Naive thymus-derived CD4-positive, alpha-beta T cell (primary cell): ENCODE measurements around the gene MUSK. TPM values are rescaled to one million over a fixed set of nuclear protein-coding genes. Genes with fewer than 3 reads are reported as not detected.
"Not testable (repeated sequence)": the region's sequence is repeated elsewhere in the genome, so short reads cannot be mapped to it uniquely, and the experiment has no call there.

Source experiments
- ATAC-seq: fragments of 150-1000 bp; cut with Tn5 transposase; 2 replicates; pipeline ENCODE4 v1.10.0; 2021; ENCODE audit warnings: mild to moderate bottlenecking, moderate library complexity
- CTCF ChIA-PET: fragments of 350-600 bp; sonication (Branson Sonifier 250); formaldehyde crosslinking; loops from one replicate; lab custom pipeline; 2021; ENCODE audit warnings: antibody characterized with exemption; lab: Charles Lee
- POLR2A ChIA-PET: fragments of 350-600 bp; sonication (Branson Sonifier 250); formaldehyde crosslinking; loops from one replicate; lab custom pipeline; 2021; ENCODE audit warnings: antibody characterized with exemption, inconsistent platforms; lab: Charles Lee
- DNase-seq, 9 donors: peaks; one replicate each; pipeline versions ENCODE4 v3.0.0 to v3.0.0-alpha.2; 2020 to 2022; ENCODE audit warnings: mixed read lengths in 1 of 9
- H3K27ac ChIP-seq: one replicate; pipeline ENCODE4 v1.7.0; 2013; ENCODE audit warnings: mild to moderate bottlenecking, low read depth, low read length, moderate library complexity
- H3K27me3 ChIP-seq, 2 donors: one replicate each; pipeline ENCODE4 v1.7.0; 2013; ENCODE audit warnings: low read length in 2 of 2, mild to moderate bottlenecking in 2 of 2, moderate library complexity in 2 of 2; ENCODE audit not compliant: control insufficient read depth in 2 of 2, insufficient read depth in 2 of 2
- H3K36me3 ChIP-seq, 3 experiments: 1 replicate in 2 of 3; 2 replicates in 1 of 3; pipeline ENCODE4 v1.7.0; 2013; ENCODE audit warnings: low read length in 3 of 3, mild to moderate bottlenecking in 3 of 3, moderate library complexity in 1 of 3; ENCODE audit not compliant: insufficient read depth in 3 of 3, control insufficient read depth in 2 of 3
- H3K4me1 ChIP-seq, 2 donors: one replicate each; pipeline ENCODE4 v1.7.0; 2013; ENCODE audit warnings: low read length in 2 of 2, mild to moderate bottlenecking in 2 of 2, moderate library complexity in 1 of 2; ENCODE audit not compliant: control insufficient read depth in 2 of 2, insufficient read depth in 2 of 2
- H3K4me3 ChIP-seq: 2 replicates; pipeline ENCODE4 v1.7.0; 2013; ENCODE audit warnings: mild to moderate bottlenecking, low read length
- H3K9me3 ChIP-seq, 3 experiments: 1 replicate in 2 of 3; 2 replicates in 1 of 3; pipeline ENCODE4 v1.7.0; 2013; ENCODE audit warnings: low read length in 3 of 3; ENCODE audit not compliant: control insufficient read depth in 2 of 3
- H3K27ac Mint-ChIP-seq, 9 donors: one replicate each; pipeline ENCODE4 v1.8.0; 2020 to 2022; ENCODE audit warnings: mixed read lengths in 9 of 9, mild to moderate bottlenecking in 8 of 9, moderate library complexity in 5 of 9, inconsistent platforms in 2 of 9
- H3K27me3 Mint-ChIP-seq, 5 donors: one replicate each; pipeline ENCODE4 v1.8.0; 2021 to 2022; ENCODE audit warnings: mixed read lengths in 5 of 5, mild to moderate bottlenecking in 1 of 5
- H3K36me3 Mint-ChIP-seq, 5 donors: one replicate each; pipeline ENCODE4 v1.8.0; 2020 to 2022; ENCODE audit warnings: mixed read lengths in 5 of 5, mild to moderate bottlenecking in 3 of 5, inconsistent platforms in 1 of 5
- H3K4me1 Mint-ChIP-seq, 7 donors: one replicate each; pipeline ENCODE4 v1.8.0; 2020 to 2022; ENCODE audit warnings: mixed read lengths in 7 of 7, mild to moderate bottlenecking in 3 of 7, inconsistent platforms in 1 of 7
- H3K4me3 Mint-ChIP-seq, 10 donors: one replicate each; pipeline ENCODE4 v1.8.0; 2020 to 2022; ENCODE audit warnings: mild to moderate bottlenecking in 10 of 10, mixed read lengths in 10 of 10, moderate library complexity in 6 of 10, inconsistent platforms in 2 of 10
- H3K9me3 Mint-ChIP-seq, 11 donors: one replicate each; pipeline ENCODE4 v1.8.0; 2020 to 2022; ENCODE audit warnings: mixed read lengths in 11 of 11, mild to moderate bottlenecking in 4 of 11, inconsistent platforms in 1 of 11, moderate library complexity in 1 of 11
- intact Hi-C, 2 donors: fragments of 100-400 bp; cut with micrococcal nuclease; formaldehyde crosslinking; loops; one replicate each; pipeline ENCODE4 v1.15.1; 2023
- polyA plus RNA-seq, 2 donors: library from polyadenylated mRNA; unstranded; fragments of 300-500 nt; fragmentation: Illumina TruSeq; gene quantifications; one replicate each; pipeline ENCODE4 v1.2.3, GENCODE V29; 2021
- total RNA-seq, 6 experiments: library from RNA in 5 of 6; stranded (reverse) in 5 of 6; gene quantifications; 1 replicate in 5 of 6; 2 replicates in 1 of 6; pipeline ENCODE4 v1.2.3 and lab custom pipeline; 2021 to 2026

Gene MUSK
- total and polyA plus RNA-seq, 7 experiments from 2014 or later, result not detected

DNA sequence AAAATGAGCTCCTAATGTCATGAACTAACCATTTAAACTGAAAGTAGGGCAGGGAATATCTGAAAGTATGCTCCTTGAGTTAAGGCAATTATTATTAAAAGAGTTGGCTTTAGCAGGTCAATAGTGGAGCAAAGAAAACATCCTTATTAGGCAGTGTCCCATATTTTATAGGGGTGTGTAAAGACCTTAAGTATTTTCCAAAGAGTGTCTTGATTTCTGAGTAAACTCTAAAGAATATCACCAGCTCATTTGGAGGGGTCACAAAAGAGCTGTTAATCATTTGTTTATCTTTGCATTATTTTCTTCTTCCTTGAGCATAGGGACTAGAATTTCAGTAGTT lies 109.3 kb downstream of the MUSK start:
- intact Hi-C loops, result no loop called here
- Histone ChIP-seq H3K27ac (no peak overlapping the region), H3K9me3 (no peaks in the 10 kb centered on the region), H3K4me3 (no peak overlapping the region), H3K4me1 (no peaks in the 10 kb centered on the region), H3K27me3 (no peaks in the 10 kb centered on the region), H3K36me3 (no peaks in the 10 kb centered on the region)
- Mint-ChIP-seq H3K27ac (no peak overlapping the region), H3K27me3 (peaks cover 0 to 5% (median 3%) of the 10 kb centered on the region in 5 donors), H3K4me1 (no peaks in the 10 kb centered on the region), H3K4me3 (no peak overlapping the region), H3K36me3 (no peaks in the 10 kb centered on the region), H3K9me3 (no peaks in the 10 kb centered on the region)
- no peak for ATAC-seq
- no peak for DNase-seq
- CTCF ChIA-PET, result no interaction called here
- POLR2A ChIA-PET, result no interaction called here

DNA sequence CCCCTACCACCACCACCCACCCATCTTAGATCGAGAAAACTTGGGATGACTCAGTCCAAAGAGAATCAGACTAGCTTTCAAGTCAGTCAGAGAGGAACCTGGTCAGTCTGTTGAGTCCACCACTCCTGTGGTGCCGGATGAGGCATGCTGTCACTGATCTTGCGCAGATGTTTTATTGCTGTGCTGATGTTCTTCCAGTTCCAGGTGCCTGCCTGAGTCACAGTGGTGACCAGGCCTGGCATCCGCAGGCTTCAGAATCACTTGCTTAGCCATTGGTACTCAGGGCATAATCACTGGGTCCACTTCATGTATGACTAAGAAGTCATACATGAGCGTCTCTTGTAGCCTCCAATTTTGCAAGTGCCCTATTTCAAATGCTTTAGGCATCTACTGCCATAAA lies 114.1 kb downstream of the MUSK start:
- Histone ChIP-seq H3K4me3 (no peak overlapping the region), H3K9me3 (no peaks in the 10 kb centered on the region), H3K4me1 (no peaks in the 10 kb centered on the region), H3K27ac (no peak overlapping the region), H3K27me3 (no peaks in the 10 kb centered on the region), H3K36me3 (no peaks in the 10 kb centered on the region)
- H3K27ac Mint-ChIP-seq, result no peak overlapping the region
- ChIA-PET POLR2A (no interaction called here), CTCF (no interaction called here)
- H3K27me3 Mint-ChIP-seq, result peaks cover 0 to 10% (median 6%) of the 10 kb centered on the region in 5 donors
- peaks cover 0 to 4% (median 0%) of the 10 kb centered on the region in 11 donors for H3K9me3 Mint-ChIP-seq
- intact Hi-C loops, result no loop called here
- no peak for DNase-seq
- ATAC-seq, result no peak
- H3K4me3 Mint-ChIP-seq, result no peak overlapping the region
- H3K36me3 Mint-ChIP-seq, result no peaks in the 10 kb centered on the region
- H3K4me1 Mint-ChIP-seq, result no peaks in the 10 kb centered on the region

DNA sequence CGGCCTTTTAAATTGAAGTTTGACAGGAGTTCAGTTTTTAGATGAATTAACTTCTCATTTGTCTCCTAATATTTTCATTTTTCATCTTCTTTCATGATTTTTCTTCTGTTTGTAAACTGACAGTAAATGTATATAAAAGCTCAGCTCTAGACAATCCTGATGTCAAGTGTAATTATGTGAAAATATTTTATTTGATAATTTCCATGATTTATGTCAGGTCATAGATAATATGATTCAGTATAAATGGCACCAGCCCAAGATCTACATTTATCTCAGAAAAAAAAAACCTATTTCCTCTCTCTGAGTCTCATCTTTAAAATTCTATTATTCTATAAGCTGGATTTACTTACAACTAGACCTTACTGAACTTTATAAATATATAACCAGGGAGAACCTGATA lies 115.7 kb downstream of the MUSK start:
- no peaks in the 10 kb centered on the region for H3K4me1 ChIP-seq
- no peak overlapping the region for H3K4me3 ChIP-seq
- H3K27ac ChIP-seq, result no peak overlapping the region
- H3K9me3 Mint-ChIP-seq, result peaks cover 0 to 4% (median 0%) of the 10 kb centered on the region in 11 donors
- peaks cover 0 to 10% (median 6%) of the 10 kb centered on the region in 5 donors for H3K27me3 Mint-ChIP-seq
- ChIA-PET CTCF (no interaction called here), POLR2A (no interaction called here)
- no peaks in the 10 kb centered on the region for H3K36me3 ChIP-seq
- H3K9me3 ChIP-seq, result no peaks in the 10 kb centered on the region
- no peaks in the 10 kb centered on the region for H3K36me3 Mint-ChIP-seq
- H3K4me1 Mint-ChIP-seq, result no peaks in the 10 kb centered on the region
- DNase-seq (no peak), ATAC-seq (no peak)
- no peak overlapping the region for H3K27ac Mint-ChIP-seq
- no peaks in the 10 kb centered on the region for H3K27me3 ChIP-seq
- intact Hi-C loops, result no loop called here
- no peak overlapping the region for H3K4me3 Mint-ChIP-seq

DNA sequence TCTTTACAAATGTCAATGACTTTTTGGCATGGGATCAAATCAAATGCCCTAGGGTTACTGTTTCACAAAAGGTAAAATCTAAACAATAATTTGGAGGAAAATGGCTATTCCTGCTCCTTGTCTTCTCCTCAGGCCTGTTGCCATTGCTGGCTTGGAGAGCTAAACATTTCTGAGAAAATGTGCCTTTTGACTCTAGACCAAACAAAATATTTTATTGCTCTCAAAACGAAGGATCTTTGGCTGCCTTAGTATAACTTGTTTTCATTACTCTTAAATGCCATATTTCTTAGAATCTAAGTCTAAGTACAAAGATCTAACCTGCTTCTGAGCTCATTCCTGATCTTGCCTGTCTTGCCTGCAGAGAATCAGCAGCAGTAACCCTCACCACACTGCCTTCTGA lies 116.6 kb downstream of the MUSK start:
- POLR2A ChIA-PET, result no interaction called here
- H3K4me1 Mint-ChIP-seq, result no peaks in the 10 kb centered on the region
- intact Hi-C loops, result no loop called here
- H3K27me3 Mint-ChIP-seq, result peaks cover 0 to 10% (median 6%) of the 10 kb centered on the region in 5 donors
- Histone ChIP-seq H3K27ac (no peak overlapping the region), H3K9me3 (no peaks in the 10 kb centered on the region), H3K27me3 (no peaks in the 10 kb centered on the region), H3K4me3 (no peak overlapping the region), H3K4me1 (no peaks in the 10 kb centered on the region), H3K36me3 (no peaks in the 10 kb centered on the region)
- CTCF ChIA-PET, result no interaction called here
- H3K4me3 Mint-ChIP-seq, result no peak overlapping the region
- no peak overlapping the region for H3K27ac Mint-ChIP-seq
- ATAC-seq (no peak), DNase-seq (no peak)
- peaks cover 0 to 4% (median 0%) of the 10 kb centered on the region in 11 donors for H3K9me3 Mint-ChIP-seq
- no peaks in the 10 kb centered on the region for H3K36me3 Mint-ChIP-seq

DNA sequence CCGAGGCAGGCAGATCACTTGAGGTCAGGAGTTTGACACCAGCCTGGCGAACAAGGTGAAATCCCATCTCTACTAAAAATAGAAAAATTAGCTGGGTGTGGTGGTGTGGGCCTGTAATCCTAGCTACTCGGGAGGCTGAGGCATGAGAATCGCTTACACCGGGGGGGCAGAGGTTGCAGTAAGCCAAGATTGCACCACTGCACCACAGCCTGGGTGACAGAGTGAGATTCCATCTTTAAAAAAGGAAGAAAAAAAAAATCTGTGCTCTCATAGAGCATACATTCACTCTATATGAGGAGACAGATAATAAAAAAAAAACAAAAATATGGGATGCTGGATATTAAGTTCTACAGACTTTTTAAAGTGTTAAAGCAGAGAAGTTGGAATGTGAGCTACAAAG lies 119.8 kb downstream of the MUSK start:
- H3K4me3 Mint-ChIP-seq, DNase-seq, ATAC-seq, H3K4me1 Mint-ChIP-seq, H3K27me3 Mint-ChIP-seq, H3K27ac ChIP-seq, H3K9me3 Mint-ChIP-seq, H3K4me1 ChIP-seq, H3K4me3 ChIP-seq, H3K36me3 ChIP-seq, H3K36me3 Mint-ChIP-seq, CTCF ChIA-PET, H3K27ac Mint-ChIP-seq, H3K27me3 ChIP-seq, intact Hi-C loops, POLR2A ChIA-PET, H3K9me3 ChIP-seq: not testable (repeated sequence)

DNA sequence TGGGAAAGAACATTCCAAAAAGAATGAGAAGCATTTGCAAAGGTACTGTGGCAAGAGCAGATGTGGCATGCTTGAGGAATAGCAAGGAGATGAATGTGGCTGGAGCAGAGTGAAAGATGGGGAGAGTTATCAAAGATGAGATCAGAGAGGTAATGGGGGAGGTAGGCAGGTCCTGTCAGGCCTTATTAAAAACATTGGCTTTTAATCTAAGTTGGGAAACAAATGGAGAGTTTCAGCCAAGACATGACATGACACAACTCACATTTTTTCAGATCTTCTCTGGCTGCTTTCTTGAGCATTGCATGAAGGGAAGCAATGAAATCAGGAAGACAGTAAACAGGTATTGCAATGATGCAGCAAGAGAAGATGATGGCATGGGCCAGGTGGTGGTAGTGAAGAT lies 120.3 kb downstream of the MUSK start:
- Mint-ChIP-seq H3K4me1 (no peaks in the 10 kb centered on the region), H3K27me3 (peaks cover 0 to 10% (median 6%) of the 10 kb centered on the region in 5 donors), H3K4me3 (no peak overlapping the region), H3K9me3 (peaks cover 0 to 4% (median 0%) of the 10 kb centered on the region in 11 donors), H3K36me3 (no peaks in the 10 kb centered on the region), H3K27ac (no peak overlapping the region)
- DNase-seq (no peak), ATAC-seq (no peak)
- H3K36me3 ChIP-seq, result no peaks in the 10 kb centered on the region
- POLR2A ChIA-PET, result no interaction called here
- no peaks in the 10 kb centered on the region for H3K27me3 ChIP-seq
- CTCF ChIA-PET, result no interaction called here
- H3K9me3 ChIP-seq, result no peaks in the 10 kb centered on the region
- intact Hi-C loops, result no loop called here
- H3K4me1 ChIP-seq, result no peaks in the 10 kb centered on the region
- H3K27ac ChIP-seq, result no peak overlapping the region
- no peak overlapping the region for H3K4me3 ChIP-seq

DNA sequence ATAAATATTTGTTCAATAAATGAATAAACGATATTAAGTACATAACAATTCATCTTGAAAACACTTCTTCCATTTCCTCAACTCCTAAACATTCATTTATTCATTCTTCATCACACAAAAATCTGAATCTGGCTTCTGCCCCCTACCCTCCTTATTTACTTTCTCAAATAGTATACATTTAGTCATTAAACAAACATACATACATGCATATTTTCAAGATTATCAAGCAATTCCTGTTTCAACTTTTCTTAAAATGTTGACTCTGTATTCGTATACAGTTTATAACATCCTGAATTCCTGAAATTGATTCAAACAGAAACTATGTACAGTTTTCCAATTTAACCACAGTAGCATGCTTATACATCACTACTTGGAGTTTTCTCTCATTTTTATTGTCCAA lies 129.0 kb downstream of the MUSK start:
- POLR2A ChIA-PET, result no interaction called here
- intact Hi-C loops, result no loop called here
- CTCF ChIA-PET, result no interaction called here
- ATAC-seq (no peak), DNase-seq (no peak)
- H3K36me3 ChIP-seq, result no peaks in the 10 kb centered on the region
- no peak overlapping the region for H3K4me3 Mint-ChIP-seq
- no peaks in the 10 kb centered on the region for H3K4me1 ChIP-seq
- peaks cover 0 to 15% (median 5%) of the 10 kb centered on the region in 11 donors for H3K9me3 Mint-ChIP-seq
- H3K27ac ChIP-seq, result no peak overlapping the region
- H3K27ac Mint-ChIP-seq, result no peak overlapping the region
- no peaks in the 10 kb centered on the region for H3K27me3 Mint-ChIP-seq
- H3K4me1 Mint-ChIP-seq, result peaks cover 0 to 2% (median 0%) of the 10 kb centered on the region in 7 donors
- no peaks in the 10 kb centered on the region for H3K9me3 ChIP-seq
- H3K27me3 ChIP-seq, result no peaks in the 10 kb centered on the region
- H3K36me3 Mint-ChIP-seq, result peaks cover 0 to 3% (median 0%) of the 10 kb centered on the region in 5 donors
- H3K4me3 ChIP-seq, result no peak overlapping the region
